ENCODE data around the gene EFCAB11. TPM values are rescaled to one million over a fixed set of nuclear protein-coding genes. Genes with fewer than 3 reads are reported as not detected.

The EFCAB11 gene
- total RNA-seq, 1 donor from 2014 or later, result 7.5 TPM

DNA sequence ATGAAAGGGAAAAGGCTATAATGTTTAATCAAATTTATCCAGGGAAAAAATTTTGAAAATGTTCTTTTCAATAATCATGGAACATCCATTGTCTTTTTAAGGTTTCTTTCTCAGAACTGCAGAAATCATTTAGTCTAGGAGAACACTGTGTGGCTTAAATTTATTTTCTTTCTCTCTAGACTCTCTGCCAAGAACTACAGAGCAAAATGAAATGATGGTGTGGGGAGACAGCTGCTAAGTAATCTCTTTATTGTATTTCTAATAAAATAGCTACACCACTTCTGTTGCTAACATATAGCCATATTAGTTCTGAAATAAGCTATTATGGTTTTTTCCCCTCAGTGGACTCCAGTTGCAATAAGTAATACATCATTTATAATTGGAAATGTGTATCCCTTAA is 120.9 kb downstream of the EFCAB11 start:
- no peaks in the 10 kb centered on the region for H4K20me1 ChIP-seq (ENCODE audit: insufficient read depth, low read length)

DNA sequence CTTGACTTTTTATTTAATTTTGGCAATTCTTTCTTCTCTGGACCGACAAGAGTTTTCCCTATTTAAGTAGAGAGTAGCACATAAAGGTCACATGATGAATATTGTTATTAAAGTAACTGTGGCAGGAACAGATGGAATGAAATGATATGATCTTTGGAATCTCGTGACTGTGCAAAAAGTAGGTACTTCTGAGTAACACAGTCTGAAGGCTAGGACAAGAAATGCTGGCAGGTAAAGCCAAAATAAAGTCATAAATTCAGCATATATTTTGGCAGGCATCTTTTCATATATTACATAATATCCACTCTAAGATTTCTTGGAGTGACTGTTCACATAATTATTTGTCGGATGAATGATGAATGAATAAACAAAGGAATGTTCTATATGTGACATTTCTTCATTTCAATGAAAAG is 121.4 kb downstream of the EFCAB11 start:
- H3K27me3 Mint-ChIP-seq (ENCODE audit: low read depth, unreplicated experiment), result no peaks in the 10 kb centered on the region
- Histone ChIP-seq H3K4me3 (ENCODE audit: insufficient read depth, low read depth, low read length) (no peak overlapping the region), H3K9me3 (ENCODE audit: insufficient read depth, low read depth, low read length) (no peaks in the 10 kb centered on the region), H3K9ac (ENCODE audit: low read length) (no peak overlapping the region), H3K79me2 (ENCODE audit: insufficient read depth, low read length) (no peaks in the 10 kb centered on the region), H3K36me3 (ENCODE audit: insufficient read depth, low read length) (no peaks in the 10 kb centered on the region), H3K27ac (ENCODE audit: low read depth, low read length) (no peak overlapping the region), H3K4me2 (ENCODE audit: low read length) (no peak overlapping the region), H3K4me1 (ENCODE audit: insufficient read depth, low read length) (no peaks in the 10 kb centered on the region), H2AFZ (ENCODE audit: low read depth, low read length) (no peak overlapping the region), H3K27me3 (ENCODE audit: insufficient read depth, low read length) (no peaks in the 10 kb centered on the region), H4K20me1 (ENCODE audit: insufficient read depth, low read length) (no peaks in the 10 kb centered on the region)
- peak; percentile 42 for DNase-seq (ENCODE audit: low read depth)
- FAIRE-seq, result peak; percentile 39
- H3K4me3 Mint-ChIP-seq (ENCODE audit: unreplicated experiment), result no peak overlapping the region
- H3K4me1 Mint-ChIP-seq (ENCODE audit: low read depth, unreplicated experiment), result no peaks in the 10 kb centered on the region
- H3K36me3 Mint-ChIP-seq (ENCODE audit: low read depth, unreplicated experiment), result no peaks in the 10 kb centered on the region
- TF ChIP-seq EZH2 (IDR thresholded peaks at IDR 0.05; ENCODE audit: insufficient read depth, low read length), result no peak
- TF ChIP-seq, protein P1, sequence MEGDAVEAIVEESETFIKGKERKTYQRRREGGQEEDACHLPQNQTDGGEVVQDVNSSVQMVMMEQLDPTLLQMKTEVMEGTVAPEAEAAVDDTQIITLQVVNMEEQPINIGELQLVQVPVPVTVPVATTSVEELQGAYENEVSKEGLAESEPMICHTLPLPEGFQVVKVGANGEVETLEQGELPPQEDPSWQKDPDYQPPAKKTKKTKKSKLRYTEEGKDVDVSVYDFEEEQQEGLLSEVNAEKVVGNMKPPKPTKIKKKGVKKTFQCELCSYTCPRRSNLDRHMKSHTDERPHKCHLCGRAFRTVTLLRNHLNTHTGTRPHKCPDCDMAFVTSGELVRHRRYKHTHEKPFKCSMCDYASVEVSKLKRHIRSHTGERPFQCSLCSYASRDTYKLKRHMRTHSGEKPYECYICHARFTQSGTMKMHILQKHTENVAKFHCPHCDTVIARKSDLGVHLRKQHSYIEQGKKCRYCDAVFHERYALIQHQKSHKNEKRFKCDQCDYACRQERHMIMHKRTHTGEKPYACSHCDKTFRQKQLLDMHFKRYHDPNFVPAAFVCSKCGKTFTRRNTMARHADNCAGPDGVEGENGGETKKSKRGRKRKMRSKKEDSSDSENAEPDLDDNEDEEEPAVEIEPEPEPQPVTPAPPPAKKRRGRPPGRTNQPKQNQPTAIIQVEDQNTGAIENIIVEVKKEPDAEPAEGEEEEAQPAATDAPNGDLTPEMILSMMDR (IDR thresholded peaks at IDR 0.05; ENCODE audit: insufficient read depth, low read depth, low read length), result no peak
- no peak overlapping the region for H3K27ac Mint-ChIP-seq (ENCODE audit: unreplicated experiment)
- peaks cover 8% of the 10 kb centered on the region for H3K9me3 Mint-ChIP-seq (ENCODE audit: unreplicated experiment)

More for the DNA sequence above, 120.9 kb downstream of the EFCAB11 start:
- no peak for TF ChIP-seq EZH2 (IDR thresholded peaks at IDR 0.05; ENCODE audit: insufficient read depth, low read length)
- TF ChIP-seq, protein P1 (IDR thresholded peaks at IDR 0.05; ENCODE audit: insufficient read depth, low read depth, low read length), result no peak
- H2AFZ ChIP-seq (ENCODE audit: low read depth, low read length), result no peak overlapping the region
- H3K27me3 ChIP-seq (ENCODE audit: insufficient read depth, low read length), result no peaks in the 10 kb centered on the region
- H3K27ac Mint-ChIP-seq (ENCODE audit: unreplicated experiment), result no peak overlapping the region
- H3K9me3 Mint-ChIP-seq (ENCODE audit: unreplicated experiment), result peaks cover 9% of the 10 kb centered on the region
- H3K4me1 Mint-ChIP-seq (ENCODE audit: low read depth, unreplicated experiment), result no peaks in the 10 kb centered on the region
- H3K4me3 Mint-ChIP-seq (ENCODE audit: unreplicated experiment), result no peak overlapping the region
- H3K27ac ChIP-seq (ENCODE audit: low read depth, low read length), result no peak overlapping the region
- DNase-seq (ENCODE audit: low read depth) (no peak), FAIRE-seq (peak; percentile 43)
- no peaks in the 10 kb centered on the region for H3K4me1 ChIP-seq (ENCODE audit: insufficient read depth, low read length)
- no peak overlapping the region for H3K4me3 ChIP-seq (ENCODE audit: insufficient read depth, low read depth, low read length)
- H3K36me3 Mint-ChIP-seq (ENCODE audit: low read depth, unreplicated experiment), result no peaks in the 10 kb centered on the region
- H3K27me3 Mint-ChIP-seq (ENCODE audit: low read depth, unreplicated experiment), result no peaks in the 10 kb centered on the region
- no peak overlapping the region for H3K9ac ChIP-seq (ENCODE audit: low read length)
- H3K4me2 ChIP-seq (ENCODE audit: low read length), result no peak overlapping the region
- H3K9me3 ChIP-seq (ENCODE audit: insufficient read depth, low read depth, low read length), result no peaks in the 10 kb centered on the region
- no peaks in the 10 kb centered on the region for H3K79me2 ChIP-seq (ENCODE audit: insufficient read depth, low read length)
- H3K36me3 ChIP-seq (ENCODE audit: insufficient read depth, low read length), result no peaks in the 10 kb centered on the region

DNA sequence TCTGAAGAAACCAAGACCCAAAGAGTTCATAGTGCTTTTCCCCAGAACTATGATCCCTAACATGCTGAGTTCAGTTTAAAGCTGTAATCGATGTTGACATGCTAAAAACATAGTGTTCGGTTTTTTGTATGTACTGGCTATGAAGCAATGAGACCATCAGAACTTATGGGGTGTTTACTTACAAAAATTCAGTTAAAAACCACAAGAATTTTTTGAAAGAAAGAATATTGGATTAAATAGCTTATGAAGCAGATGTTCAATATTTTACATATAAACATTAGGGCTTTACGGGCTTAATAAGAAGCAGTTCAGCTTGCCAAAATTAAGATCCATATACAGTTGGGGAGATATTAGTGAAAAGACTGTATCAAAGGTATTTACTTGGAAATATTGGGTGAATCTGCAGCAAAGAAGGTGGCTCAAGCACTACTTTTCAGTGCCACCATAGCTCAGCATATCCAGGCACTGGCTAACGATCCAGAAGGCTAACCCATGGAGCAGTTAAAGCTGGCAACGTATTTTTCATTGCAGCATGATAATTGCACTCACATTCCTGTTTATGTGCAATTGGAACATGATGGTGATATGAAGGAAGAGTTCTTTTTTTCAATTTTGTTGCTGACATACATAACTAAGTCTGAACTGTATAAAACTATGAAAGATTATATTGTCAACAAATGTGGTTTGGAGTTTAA is 125.9 kb downstream of the EFCAB11 start:
- Mint-ChIP-seq H3K9me3 (ENCODE audit: unreplicated experiment) (peaks cover 3% of the 10 kb centered on the region), H3K4me3 (ENCODE audit: unreplicated experiment) (no peak overlapping the region), H3K4me1 (ENCODE audit: low read depth, unreplicated experiment) (peaks cover 13% of the 10 kb centered on the region), H3K27ac (ENCODE audit: unreplicated experiment) (no peak overlapping the region), H3K36me3 (ENCODE audit: low read depth, unreplicated experiment) (peaks cover 3% of the 10 kb centered on the region), H3K27me3 (ENCODE audit: low read depth, unreplicated experiment) (no peaks in the 10 kb centered on the region)
- no peak for TF ChIP-seq EZH2 (IDR thresholded peaks at IDR 0.05; ENCODE audit: insufficient read depth, low read length)
- TF ChIP-seq, protein P1 (IDR thresholded peaks at IDR 0.05; ENCODE audit: insufficient read depth, low read depth, low read length), result no peak
- no peak overlapping the region for H3K9ac ChIP-seq (ENCODE audit: low read length)
- H3K4me3 ChIP-seq (ENCODE audit: insufficient read depth, low read depth, low read length), result no peak overlapping the region
- H3K79me2 ChIP-seq (ENCODE audit: insufficient read depth, low read length), result no peaks in the 10 kb centered on the region
- H4K20me1 ChIP-seq (ENCODE audit: insufficient read depth, low read length), result no peaks in the 10 kb centered on the region
- H3K4me2 ChIP-seq (ENCODE audit: low read length), result no peak overlapping the region
- no peak overlapping the region for H2AFZ ChIP-seq (ENCODE audit: low read depth, low read length)
- H3K27me3 ChIP-seq (ENCODE audit: insufficient read depth, low read length), result no peaks in the 10 kb centered on the region
- no peaks in the 10 kb centered on the region for H3K36me3 ChIP-seq (ENCODE audit: insufficient read depth, low read length)
- peaks cover 7% of the 10 kb centered on the region for H3K4me1 ChIP-seq (ENCODE audit: insufficient read depth, low read length)
- H3K9me3 ChIP-seq (ENCODE audit: insufficient read depth, low read depth, low read length), result no peaks in the 10 kb centered on the region
- FAIRE-seq (no peak), DNase-seq (ENCODE audit: low read depth) (no peak)
- no peak overlapping the region for H3K27ac ChIP-seq (ENCODE audit: low read depth, low read length)
